Lower leg skin (tissue), 3 donors: ENCODE results near the gene MPV17L.
"Not testable (repeated sequence)": the region's sequence is repeated elsewhere in the genome, so short reads cannot be mapped to it uniquely, and the experiment has no call there.

Experiments
- POLR2A ChIP-seq, 2 donors: fragments of 450-650 bp; IDR thresholded peaks; one replicate each; pipeline ENCODE4 v1.6.1; 2016 to 2017; ENCODE audit warnings: antibody characterized with exemption in 2 of 2, mild to moderate bottlenecking in 1 of 2, moderate library complexity in 1 of 2
- TF ChIP-seq, protein P1 (sequence below), 3 donors: fragments of 450-650 bp; IDR thresholded peaks; one replicate each; pipeline ENCODE4 v1.5.1; 2016; ENCODE audit warnings: antibody characterized with exemption in 3 of 3, mild to moderate bottlenecking in 3 of 3, moderate library complexity in 2 of 3

DNA sequence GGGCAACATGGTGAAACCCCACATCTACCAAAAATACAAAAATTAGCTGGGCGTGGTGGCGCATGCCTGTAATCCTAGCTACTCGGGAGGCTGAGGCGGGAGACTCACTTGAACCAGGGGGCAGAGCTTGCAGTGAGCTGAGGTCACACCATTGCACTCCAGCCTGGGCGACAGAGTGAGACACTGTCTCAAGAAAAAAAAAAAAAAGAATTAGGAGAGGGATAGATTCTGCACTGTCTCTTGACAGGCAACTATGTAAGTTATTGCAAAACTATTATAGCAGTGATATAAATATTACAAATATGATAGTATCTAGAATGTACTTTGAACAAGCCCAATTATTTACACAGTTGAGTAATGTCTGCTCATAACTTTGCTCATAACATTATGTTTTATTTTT is 46.6 kb downstream of the MPV17L start:
- TF ChIP-seq, protein P1, sequence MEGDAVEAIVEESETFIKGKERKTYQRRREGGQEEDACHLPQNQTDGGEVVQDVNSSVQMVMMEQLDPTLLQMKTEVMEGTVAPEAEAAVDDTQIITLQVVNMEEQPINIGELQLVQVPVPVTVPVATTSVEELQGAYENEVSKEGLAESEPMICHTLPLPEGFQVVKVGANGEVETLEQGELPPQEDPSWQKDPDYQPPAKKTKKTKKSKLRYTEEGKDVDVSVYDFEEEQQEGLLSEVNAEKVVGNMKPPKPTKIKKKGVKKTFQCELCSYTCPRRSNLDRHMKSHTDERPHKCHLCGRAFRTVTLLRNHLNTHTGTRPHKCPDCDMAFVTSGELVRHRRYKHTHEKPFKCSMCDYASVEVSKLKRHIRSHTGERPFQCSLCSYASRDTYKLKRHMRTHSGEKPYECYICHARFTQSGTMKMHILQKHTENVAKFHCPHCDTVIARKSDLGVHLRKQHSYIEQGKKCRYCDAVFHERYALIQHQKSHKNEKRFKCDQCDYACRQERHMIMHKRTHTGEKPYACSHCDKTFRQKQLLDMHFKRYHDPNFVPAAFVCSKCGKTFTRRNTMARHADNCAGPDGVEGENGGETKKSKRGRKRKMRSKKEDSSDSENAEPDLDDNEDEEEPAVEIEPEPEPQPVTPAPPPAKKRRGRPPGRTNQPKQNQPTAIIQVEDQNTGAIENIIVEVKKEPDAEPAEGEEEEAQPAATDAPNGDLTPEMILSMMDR (IDR thresholded peaks at IDR 0.05): not testable (repeated sequence)
- not testable (repeated sequence) for TF ChIP-seq POLR2A (IDR thresholded peaks at IDR 0.05)
